Retinal pigment epithelial cell (primary cell): ENCODE measurements around the gene ABCC3.

Source experiments
- DNase-seq: peaks from one replicate; pipeline ENCODE4 v3.0.0-alpha.2; 2010; ENCODE audit warnings: low read depth
- H3K4me3 ChIP-seq: 2 replicates; pipeline ENCODE4 v1.5.1; 2011; ENCODE audit warnings: mild to moderate bottlenecking, low read length, control low read depth, moderate library complexity
- CTCF ChIP-seq: conservative IDR thresholded peaks from 2 replicates; pipeline ENCODE4 v1.5.1; 2011; ENCODE audit warnings: low read depth, low read length, control low read depth, inconsistent platforms

The ABCC3 gene

DNA sequence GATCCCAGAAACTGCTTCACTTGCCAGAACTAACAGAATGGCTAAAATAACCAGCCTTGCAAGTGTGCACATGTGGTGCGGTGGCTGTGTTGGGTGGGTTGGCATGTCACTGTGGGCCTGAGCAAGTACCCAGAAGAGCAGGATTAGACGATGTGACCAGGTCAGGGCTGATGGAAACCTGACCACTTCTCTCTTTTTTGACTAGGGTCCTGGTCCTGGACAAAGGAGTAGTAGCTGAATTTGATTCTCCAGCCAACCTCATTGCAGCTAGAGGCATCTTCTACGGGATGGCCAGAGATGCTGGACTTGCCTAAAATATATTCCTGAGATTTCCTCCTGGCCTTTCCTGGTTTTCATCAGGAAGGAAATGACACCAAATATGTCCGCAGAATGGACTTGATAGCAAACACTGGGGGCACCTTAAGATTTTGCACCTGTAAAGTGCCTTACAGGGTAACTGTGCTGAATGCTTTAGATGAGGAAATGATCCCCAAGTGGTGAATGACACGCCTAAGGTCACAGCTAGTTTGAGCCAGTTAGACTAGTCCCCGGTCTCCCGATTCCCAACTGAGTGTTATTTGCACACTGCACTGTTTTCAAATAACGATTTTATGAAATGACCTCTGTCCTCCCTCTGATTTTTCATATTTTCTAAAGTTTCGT lies 56.3 kb downstream of the ABCC3 start:
- DNase-seq = no peak
- H3K4me3 ChIP-seq = no peak overlapping the region
- no peak for TF ChIP-seq CTCF

DNA sequence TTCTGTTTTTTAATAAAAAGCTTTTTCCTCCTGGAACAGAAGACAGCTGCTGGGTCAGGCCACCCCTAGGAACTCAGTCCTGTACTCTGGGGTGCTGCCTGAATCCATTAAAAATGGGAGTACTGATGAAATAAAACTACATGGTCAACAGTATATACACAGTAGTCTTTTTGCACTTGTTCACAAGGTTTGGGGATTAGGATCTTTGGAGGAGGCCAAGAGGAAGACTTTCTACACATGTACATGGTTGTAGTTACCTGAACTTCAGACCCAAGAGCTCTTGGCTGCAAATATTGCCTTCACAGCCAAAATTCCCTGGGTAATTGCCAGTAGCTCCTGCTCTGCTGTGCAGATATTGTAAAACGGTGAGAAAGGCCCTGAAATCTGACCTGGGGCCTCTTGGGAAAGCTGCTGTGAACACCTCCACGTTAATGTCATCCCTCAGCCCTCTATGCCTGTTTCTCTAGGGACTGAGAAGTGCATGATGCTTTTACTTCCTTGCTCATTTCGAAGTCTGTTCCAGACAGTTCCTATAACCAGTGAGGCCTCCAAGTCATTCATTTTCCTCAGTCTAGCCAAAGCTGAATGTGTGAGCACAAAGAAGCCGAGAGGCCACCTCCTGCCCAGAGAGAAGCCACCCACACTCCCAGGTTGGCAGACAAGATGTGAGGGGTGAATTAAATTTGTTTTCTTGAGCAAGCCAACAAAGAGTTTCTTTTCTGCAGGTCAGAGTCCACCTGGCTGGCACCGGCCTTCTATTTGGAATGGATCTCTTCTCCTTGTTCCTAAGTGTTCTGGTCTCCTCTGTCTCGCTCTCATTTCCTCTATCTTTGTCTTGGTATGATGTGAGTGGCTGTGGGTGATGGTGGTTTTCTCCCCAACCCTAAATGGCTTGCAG lies 57.1 kb downstream of the ABCC3 start:
- H3K4me3 ChIP-seq = no peak overlapping the region
- DNase-seq = no peak
- TF ChIP-seq CTCF = no peak

GRCh38 chr17:50692448-50693035 lies 57.9 kb downstream of the ABCC3 start:
- no peak overlapping the region for H3K4me3 ChIP-seq
- DNase-seq = no peak
- no peak for TF ChIP-seq CTCF

GRCh38 chr17:50693036-50693682 lies 58.5 kb downstream of the ABCC3 start:
- DNase-seq = no peak

DNA sequence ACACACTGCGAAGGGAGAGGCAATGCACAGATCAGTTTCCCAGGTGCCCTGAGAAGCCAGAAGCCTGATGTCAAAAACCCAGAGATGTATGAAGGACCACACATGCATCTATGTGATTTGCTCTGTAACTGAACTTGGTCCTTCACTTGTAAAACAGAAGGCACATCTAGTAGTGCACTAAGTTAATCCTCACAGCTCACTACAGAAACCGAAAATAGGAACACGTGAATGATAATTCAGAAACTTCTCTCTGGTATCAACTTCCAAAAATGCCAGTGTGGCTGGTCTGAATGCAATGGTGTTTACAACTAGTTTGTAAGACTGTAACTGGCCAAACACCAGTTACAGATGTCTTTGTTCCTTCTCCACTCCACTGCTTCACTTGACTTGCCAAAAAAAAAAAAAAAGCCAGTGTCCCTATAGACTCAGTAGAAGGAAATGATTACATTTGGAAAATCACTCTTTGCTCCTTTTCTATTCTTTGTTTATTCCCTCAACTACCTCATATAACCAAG lies 61.7 kb downstream of the ABCC3 start:
- no peak for DNase-seq
- TF ChIP-seq CTCF = no peak
- H3K4me3 ChIP-seq = no peak overlapping the region

More at GRCh38 chr17:50693036-50693682, 58.5 kb downstream of the ABCC3 start:
- H3K4me3 ChIP-seq = no peak overlapping the region
- no peak for TF ChIP-seq CTCF

- no peak for DNase-seq
Observed at GRCh38 chr17:50697062-50697461, 62.4 kb downstream of the ABCC3 start.

More at GRCh38 chr17:50697062-50697461, 62.4 kb downstream of the ABCC3 start:
- no peak for TF ChIP-seq CTCF
- H3K4me3 ChIP-seq = no peak overlapping the region
